Loucy (cell line): ENCODE data around the gene CAVIN3.

Experiments used
- CTCF ChIP-seq: fragments of 200-600 bp; sonication (generic); conservative IDR thresholded peaks from 2 replicates; pipeline ENCODE4 v1.5.1; 2014; ENCODE audit warnings: mild to moderate bottlenecking, antibody characterized with exemption, low read length
- EZH2phosphoT487 ChIP-seq: fragments of 200-600 bp; IDR thresholded peaks from 2 replicates; pipeline ENCODE4 v1.6.1; 2018; ENCODE audit warnings: antibody characterized with exemption, mild to moderate bottlenecking, moderate library complexity, borderline replicate concordance

- no peak for TF ChIP-seq CTCF
- no peak for TF ChIP-seq EZH2phosphoT487
Observed at GRCh38 chr11:6362185-6362872, 42.0 kb upstream of the CAVIN3 start.
